ENCODE measurements around the gene ABHD1.

GRCh38 chr2:27179344-27180000 lies 55.9 kb downstream of the ABHD1 start:
- no peak for TF ChIP-seq CTCF (IDR thresholded peaks at IDR 0.05)
- no peak for TF ChIP-seq POLR2AphosphoS5 (IDR thresholded peaks at IDR 0.05; ENCODE audit: insufficient read depth in 1 of 2, low read depth in 1 of 2)
- TF ChIP-seq POLR2A (IDR thresholded peaks at IDR 0.05), result no peak

Measured in vagina (tissue), 2 donors.